OCI-LY7 (cell line): ENCODE measurements around the gene HDGFL2.

Source experiments
- EZH2phosphoT487 ChIP-seq: fragments of 200-600 bp; sonication (generic); IDR thresholded peaks from 2 replicates; pipeline ENCODE4 v1.6.1; 2018; ENCODE audit warnings: low read depth, borderline replicate concordance, mild to moderate bottlenecking, mixed run types, antibody characterized with exemption, low read length, moderate library complexity, mixed read lengths
- TF ChIP-seq, protein P1 (sequence below): fragments of 200-600 bp; sonication (generic); conservative IDR thresholded peaks from 2 replicates; pipeline ENCODE4 v1.5.1; 2014; ENCODE audit warnings: mild to moderate bottlenecking, antibody characterized with exemption, low read length, moderate library complexity, mixed read lengths

DNA sequence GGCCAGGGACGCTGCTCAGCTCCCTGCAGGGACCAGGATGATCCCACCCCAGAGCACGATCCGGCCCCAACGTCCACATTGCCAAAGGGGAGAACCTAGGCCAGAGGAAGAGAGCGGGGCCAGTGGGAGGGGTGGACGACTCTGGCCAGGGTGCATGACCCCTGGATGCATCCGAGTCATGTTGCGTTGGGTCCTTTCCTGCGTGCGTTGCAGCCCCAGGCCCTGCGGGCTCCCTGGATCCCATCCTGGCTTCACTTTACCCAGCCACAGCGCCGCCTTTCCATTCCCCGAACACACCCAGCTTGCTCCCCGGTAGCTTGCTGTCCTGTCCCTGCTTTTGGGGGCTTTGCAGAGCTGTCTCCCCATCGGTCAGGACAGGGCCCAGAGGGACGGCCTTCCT lies 35.7 kb downstream of the HDGFL2 start:
- TF ChIP-seq, protein P1, sequence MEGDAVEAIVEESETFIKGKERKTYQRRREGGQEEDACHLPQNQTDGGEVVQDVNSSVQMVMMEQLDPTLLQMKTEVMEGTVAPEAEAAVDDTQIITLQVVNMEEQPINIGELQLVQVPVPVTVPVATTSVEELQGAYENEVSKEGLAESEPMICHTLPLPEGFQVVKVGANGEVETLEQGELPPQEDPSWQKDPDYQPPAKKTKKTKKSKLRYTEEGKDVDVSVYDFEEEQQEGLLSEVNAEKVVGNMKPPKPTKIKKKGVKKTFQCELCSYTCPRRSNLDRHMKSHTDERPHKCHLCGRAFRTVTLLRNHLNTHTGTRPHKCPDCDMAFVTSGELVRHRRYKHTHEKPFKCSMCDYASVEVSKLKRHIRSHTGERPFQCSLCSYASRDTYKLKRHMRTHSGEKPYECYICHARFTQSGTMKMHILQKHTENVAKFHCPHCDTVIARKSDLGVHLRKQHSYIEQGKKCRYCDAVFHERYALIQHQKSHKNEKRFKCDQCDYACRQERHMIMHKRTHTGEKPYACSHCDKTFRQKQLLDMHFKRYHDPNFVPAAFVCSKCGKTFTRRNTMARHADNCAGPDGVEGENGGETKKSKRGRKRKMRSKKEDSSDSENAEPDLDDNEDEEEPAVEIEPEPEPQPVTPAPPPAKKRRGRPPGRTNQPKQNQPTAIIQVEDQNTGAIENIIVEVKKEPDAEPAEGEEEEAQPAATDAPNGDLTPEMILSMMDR: no peak
- TF ChIP-seq EZH2phosphoT487: no peak
